Measurements from ENCODE around the gene AIPL1.

Gene AIPL1

DNA sequence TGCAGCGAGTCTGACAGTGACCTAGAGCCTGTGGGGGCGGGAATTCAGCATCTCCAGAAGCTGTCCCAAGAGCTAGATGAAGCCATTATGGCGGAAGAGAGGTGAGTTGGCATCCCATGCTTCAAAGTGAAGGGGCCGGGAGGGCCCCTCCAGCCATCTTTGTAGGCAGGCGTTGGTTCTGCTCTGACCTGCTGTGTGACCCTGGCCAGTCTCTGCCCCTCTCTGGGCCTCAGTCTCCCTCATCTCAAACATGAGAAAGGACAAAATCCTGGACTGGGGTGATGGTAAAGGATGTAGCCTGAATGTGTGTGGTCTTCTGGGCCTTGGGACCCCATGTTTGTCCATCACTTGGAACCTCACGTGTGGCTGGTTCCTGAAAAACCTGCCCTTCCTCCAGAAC, 14.4 kb upstream of the AIPL1 start:
- DNase-seq (ENCODE audit: low spot score): no peak

DNA sequence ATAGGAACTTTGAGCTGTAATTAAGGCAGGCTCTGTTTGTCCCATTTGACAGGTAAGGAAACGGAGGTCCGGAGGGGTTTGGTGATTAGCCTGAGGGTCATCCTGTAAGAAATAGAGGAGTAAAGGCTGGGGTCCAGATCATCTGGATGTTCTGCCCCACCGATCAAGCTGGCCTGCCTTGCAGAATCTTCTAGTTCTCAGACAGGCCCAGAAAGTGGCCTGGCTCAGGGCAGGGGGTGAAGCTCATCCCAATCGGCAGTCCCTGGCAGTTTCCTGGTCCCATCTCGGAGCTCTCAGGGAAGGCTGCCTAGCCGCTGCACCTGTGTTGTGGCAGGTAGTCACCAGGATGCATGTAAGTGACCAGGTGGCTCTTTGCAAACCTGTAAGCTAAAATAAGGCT, 13.6 kb upstream of the AIPL1 start:
- no peak for DNase-seq (ENCODE audit: low spot score)

- no peak for DNase-seq (ENCODE audit: low spot score)
These were observed 11.7 kb upstream of the AIPL1 start for GRCh38 chr17:6446516-6447100.

DNA sequence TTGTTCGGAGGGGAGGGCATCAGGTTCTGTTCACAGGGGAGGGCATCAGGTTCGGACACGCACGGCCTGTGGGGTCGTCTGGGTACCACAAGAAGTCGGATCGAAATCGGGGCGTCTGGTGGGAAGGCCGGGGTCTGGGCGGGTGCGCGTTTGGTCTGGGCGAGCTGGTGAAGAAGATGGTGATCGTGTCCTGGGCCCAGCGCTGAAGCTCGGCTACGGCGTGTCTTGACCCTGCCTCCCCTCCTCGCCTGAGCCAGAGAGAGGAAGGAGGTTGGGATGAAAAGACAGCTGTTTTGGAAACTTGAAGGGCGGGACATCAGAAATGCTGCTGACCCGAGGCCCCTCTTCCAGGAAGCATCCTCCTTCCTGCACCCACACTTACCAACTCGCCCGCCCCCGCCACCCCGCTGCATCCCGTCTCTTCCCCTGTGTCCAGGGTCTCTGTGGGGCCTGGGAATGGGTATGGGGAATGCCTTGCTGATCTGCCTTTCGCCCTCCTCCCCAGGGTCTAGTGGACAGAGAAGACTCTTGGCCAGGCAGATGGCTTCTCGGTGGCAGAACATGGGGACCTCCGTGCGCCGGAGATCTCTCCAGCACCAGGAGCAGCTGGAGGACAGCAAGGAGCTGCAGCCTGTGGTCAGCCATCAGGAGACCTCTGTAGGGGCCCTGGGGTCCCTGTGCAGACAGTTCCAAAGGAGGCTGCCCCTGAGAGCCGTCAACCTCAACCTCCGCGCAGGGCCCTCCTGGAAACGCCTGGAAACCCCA, 9.8 kb upstream of the AIPL1 start:
- no peak for DNase-seq (ENCODE audit: low spot score)

DNA sequence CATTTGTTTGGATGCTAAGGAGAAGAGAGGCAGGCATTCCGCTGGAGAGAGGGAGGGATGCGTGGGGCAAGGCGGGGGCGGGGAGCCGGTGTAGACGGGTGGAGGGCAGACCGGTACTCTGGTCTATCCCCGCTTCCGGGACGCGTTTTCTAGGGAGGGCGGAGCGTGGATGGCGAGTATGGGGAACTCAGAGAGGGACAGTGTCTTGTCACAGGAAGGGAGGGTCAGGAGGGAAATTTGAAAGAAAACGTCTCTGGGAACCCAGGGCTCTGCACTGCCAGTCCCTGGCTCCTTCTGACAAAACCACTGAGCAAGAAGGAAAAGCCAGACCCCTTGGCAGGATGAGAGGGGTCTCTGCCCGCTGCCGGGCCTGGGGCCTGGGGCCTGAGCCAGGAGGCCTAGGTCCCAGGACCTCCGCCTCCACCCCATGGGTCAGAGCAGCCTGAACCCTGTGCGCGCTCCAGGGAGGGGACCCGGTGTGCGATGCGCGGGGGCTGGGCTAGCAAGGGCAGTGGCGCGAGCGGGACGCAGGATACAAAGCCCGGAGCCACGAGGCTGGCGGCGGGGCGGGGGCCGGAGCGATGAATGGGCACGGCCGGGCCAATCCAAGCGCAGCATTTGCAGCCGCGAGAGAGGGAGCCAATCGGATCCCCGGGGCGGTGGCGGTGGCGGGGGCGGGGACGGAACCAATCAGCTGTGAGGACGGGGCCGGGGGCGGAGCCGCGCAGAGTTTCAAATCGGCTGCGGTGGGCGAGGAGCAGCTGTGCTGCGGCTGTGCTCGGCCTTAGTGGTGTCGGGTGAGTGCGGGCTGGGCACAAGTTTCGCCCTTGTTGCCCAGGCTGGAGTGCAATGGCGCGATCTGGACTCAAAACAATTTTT, 9.0 kb upstream of the AIPL1 start, which contains the start of gene PIMREG:
TSS of gene PIMREG (plus strand) at position 764 of the 879 bp plus-strand sequence. CDS start 656 bp downstream, outside the sequence.
- DNase-seq (ENCODE audit: low spot score): peak; percentile 88

- no peak for DNase-seq (ENCODE audit: low spot score)
These were observed 7.9 kb upstream of the AIPL1 start for GRCh38 chr17:6442775-6443174.

GRCh38 chr17:6439951-6440350, 5.0 kb upstream of the AIPL1 start:
- no peak for DNase-seq (ENCODE audit: low spot score)

DNA sequence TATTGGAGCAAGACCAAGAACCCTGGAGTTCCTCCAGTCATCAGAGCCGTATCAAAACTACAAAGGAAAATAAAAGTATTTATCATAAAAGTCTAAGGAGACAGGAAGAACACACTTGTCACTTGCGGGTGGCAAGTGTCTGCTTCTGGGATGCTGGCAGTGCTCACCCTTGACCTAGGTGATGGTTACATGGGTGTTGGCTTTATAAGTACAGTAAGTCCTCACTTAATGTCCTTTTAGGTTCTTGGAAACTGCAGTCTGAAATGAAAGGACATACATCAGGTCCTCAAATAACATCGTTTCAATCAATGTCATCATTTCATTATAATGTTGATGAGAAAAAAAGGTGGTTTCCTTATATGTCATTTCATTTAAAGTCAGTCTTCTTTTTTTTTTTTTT, 3.0 kb upstream of the AIPL1 start:
- DNase-seq (ENCODE audit: low spot score): no peak

DNA sequence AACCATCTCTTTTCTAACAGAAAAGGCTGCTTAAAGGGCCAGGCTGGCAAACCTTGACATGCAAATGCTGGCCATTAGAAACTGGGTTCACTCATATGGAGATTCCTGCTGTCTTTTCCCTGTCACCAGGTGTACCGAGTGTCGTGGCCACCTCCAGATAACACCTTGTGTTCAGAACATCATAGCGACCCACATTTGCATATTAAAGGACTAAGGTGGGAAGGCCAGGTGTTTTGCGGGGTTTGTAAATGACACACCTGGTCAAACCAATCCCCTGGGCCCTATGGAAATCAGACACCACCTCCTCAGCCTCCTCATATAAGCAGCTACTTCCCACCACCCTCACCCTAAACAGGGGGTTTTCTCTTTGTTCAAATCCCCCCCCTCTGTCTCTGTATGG, 2.5 kb upstream of the AIPL1 start:
- no peak for DNase-seq (ENCODE audit: low spot score)

- DNase-seq (ENCODE audit: low spot score): peak; percentile 60
These were observed 1.0 kb upstream of the AIPL1 start for GRCh38 chr17:6435968-6436367.

DNA sequence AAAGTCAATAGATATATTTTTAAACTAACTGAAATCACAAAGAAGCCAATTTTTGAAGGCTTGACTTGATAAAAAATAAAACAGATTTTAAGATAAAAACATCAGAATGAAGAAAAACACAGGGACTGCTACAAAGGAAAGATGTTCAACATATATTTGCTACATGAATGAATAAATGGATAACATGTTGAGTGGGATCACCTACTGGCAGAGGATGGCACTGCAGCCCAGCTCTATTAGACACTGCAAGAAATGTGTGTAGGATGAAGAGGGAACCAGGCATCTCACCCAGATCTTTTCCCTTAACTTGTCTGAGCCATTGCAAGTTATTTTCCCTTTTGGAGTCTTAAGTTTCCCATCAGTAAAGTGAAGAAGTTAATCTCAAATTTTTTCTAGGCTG, 4.2 kb downstream of the AIPL1 start:
- no peak for DNase-seq (ENCODE audit: low spot score)

DNA sequence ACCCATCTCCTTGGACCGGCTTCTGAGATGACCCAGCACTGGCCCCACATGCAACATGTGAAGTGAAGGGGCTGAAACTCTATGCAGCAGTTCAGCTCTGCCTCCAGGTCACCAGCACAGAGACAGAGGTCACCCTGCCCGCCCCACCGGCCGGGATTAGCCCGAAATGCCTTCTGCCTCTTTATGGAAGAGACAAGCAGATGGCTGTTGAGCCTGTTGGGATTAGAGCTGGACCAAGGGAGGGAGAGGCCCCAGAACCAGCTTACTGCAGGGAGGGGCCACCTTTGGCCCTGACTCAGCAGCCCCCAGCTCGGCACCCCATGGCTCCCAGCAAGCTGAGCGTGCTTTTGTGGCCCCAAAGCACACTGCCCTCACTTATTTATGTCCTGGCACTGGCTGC, 5.7 kb downstream of the AIPL1 start:
- no peak for DNase-seq (ENCODE audit: low spot score)

GRCh38 chr17:6428207-6428965, 6.5 kb downstream of the AIPL1 start:
- DNase-seq (ENCODE audit: low spot score): no peak

- peak; percentile 38 for DNase-seq (ENCODE audit: low spot score)
These were observed 7.6 kb downstream of the AIPL1 start for GRCh38 chr17:6427279-6427781.

GRCh38 chr17:6426356-6427101, 8.4 kb downstream of the AIPL1 start:
- no peak for DNase-seq (ENCODE audit: low spot score)

DNA sequence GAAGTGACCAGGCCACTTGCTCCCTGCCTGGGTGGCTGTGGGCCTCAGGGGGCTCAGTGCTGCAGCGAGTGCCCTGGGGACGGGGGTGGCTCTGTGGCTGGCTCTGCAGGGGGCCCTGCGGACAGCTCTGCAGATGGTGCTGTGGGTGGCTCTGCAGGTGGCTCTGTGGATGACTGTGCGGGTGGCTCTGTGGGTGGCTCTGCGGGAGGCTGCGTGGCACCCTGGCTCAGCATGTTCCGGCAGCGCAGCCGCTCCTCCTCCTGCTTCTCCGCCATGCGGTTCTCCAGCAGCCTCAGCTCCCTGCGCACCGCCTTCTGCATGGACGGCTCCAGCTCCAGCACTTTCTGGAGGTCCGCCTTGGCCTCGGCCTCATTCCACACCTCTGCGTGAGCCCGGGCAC, 9.5 kb downstream of the AIPL1 start:
- DNase-seq (ENCODE audit: low spot score): no peak

DNA sequence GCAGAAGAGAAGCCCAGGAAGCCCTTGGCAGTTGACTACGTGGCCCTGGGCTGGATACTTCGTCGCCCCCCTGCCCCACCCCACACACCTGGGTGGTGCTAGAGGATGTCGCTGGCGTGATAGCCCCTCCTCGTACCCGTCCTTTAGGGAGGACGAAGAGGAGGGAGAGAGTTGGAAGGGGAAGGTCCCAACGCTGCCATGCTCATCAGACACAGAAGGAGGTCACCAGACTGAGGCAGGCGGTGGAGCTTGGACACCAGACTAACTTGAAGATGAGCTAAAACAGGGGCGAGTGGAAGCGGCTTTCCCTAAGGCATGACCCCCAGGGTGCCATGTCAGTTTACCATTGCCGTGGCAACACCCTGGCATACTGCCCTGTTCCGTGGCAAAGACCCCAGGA, 11.0 kb downstream of the AIPL1 start:
- DNase-seq (ENCODE audit: low spot score): no peak

DNA sequence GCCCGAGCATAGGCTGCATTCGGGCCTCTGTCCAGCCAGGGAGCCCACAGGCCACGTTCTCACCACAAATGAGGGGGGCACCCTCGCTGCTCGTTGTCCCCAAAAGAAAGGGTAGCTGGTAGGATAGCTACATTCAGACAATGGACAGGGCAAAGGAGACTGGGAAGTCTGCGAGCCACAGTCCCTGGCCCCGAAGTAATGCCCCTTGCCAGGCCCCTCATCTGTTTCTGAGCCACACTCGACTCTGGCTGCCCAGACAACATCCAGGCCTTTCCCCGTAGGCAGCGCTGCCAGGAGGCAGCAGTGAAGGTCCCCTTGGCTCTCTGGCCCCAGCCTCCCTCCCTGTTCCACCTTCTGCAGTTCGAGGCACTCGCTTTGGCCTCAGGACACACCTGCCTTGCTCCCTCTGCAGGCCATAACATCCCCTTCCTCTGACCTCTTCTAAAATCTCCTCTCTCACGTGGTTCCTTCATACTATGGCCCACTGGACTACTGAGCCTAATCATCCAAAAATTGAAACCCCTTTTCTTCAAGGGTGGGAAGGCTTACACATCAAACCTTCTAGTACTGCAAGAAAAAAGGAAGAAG, 12.2 kb downstream of the AIPL1 start:
- no peak for DNase-seq (ENCODE audit: low spot score)

GRCh38 chr17:6421700-6422604, 13.0 kb downstream of the AIPL1 start:
- DNase-seq (ENCODE audit: low spot score): peak; percentile 73

- no peak for DNase-seq (ENCODE audit: low spot score)
These were observed 14.7 kb downstream of the AIPL1 start for GRCh38 chr17:6420173-6420641.
